ENCODE results near the gene SNX21. TPM values are rescaled to one million over a fixed set of nuclear protein-coding genes. Genes with fewer than 3 reads are reported as not detected.

SNX21 gene
- total and polyA plus RNA-seq, 4 donors = 15.9 to 34.4 (median 23.5) TPM

GRCh38 chr20:45826381-45827019, 7.1 kb upstream of the SNX21 start:
- 68 to 87% methylated on average over 6 of the region's 6 CpGs for whole genome bisulfite sequencing, 2 donors
- peak; percentile 60 for ATAC-seq (ENCODE audit: insufficient read depth, low FRiP score)
- peaks cover 0 to 26% (median 19%) of the 10 kb centered on the region in 3 donors for H3K27me3 ChIP-seq (ENCODE audit: control insufficient read depth in 3 of 3, insufficient read depth in 3 of 3, low read length in 2 of 3)
- H3K9ac ChIP-seq (ENCODE audit: insufficient read depth in 1 of 2, low read length in 2 of 2) = peak overlapping the region in 1 of 2 donors; percentile 19
- H3K36me3 ChIP-seq (ENCODE audit: control insufficient read depth in 4 of 4, insufficient read depth in 4 of 4, low read length in 4 of 4) = no peaks in the 10 kb centered on the region
- H3K9me3 ChIP-seq (ENCODE audit: control insufficient read depth in 4 of 4, insufficient read depth in 3 of 4, low read length in 3 of 4) = no peaks in the 10 kb centered on the region
- no peak for TF ChIP-seq CTCF (IDR thresholded peaks at IDR 0.05; ENCODE audit: control extremely low read depth, extremely low read depth)
- H3K27ac ChIP-seq (ENCODE audit: low read depth in 1 of 2, low read length in 1 of 2) = peak overlapping the region in 1 of 2 donors; percentile 17
- peak; percentile 36 to 73 (median 38) for DNase-seq
- H3K4me1 ChIP-seq (ENCODE audit: control insufficient read depth in 5 of 5, insufficient read depth in 5 of 5, low read length in 5 of 5) = peaks cover 0 to 19% (median 7%) of the 10 kb centered on the region in 5 donors
- H3K4me3 ChIP-seq = no peak overlapping the region

- no peak for TF ChIP-seq CTCF (IDR thresholded peaks at IDR 0.05; ENCODE audit: control extremely low read depth, extremely low read depth)
- H3K27ac ChIP-seq (ENCODE audit: low read depth in 1 of 2, low read length in 1 of 2) = peak within 1 kb of the TSS in 1 of 2 donors; percentile 20
- no peak for ATAC-seq (ENCODE audit: insufficient read depth, low FRiP score)
- WGBS, 2 donors = 89 to 90% methylated on average over 8 of the region's 8 CpGs
- no peak for DNase-seq
- H3K4me3 ChIP-seq = no peak within 1 kb of the TSS
- no peaks in the 10 kb centered on the region for H3K9me3 ChIP-seq (ENCODE audit: control insufficient read depth in 4 of 4, insufficient read depth in 3 of 4, low read length in 3 of 4)
- peak within 1 kb of the TSS in 1 of 2 donors; percentile 19 for H3K9ac ChIP-seq (ENCODE audit: insufficient read depth in 1 of 2, low read length in 2 of 2)
- H3K27me3 ChIP-seq (ENCODE audit: control insufficient read depth in 3 of 3, insufficient read depth in 3 of 3, low read length in 2 of 3) = peaks cover 0 to 22% (median 19%) of the 10 kb centered on the region in 3 donors
- peaks cover 0 to 19% (median 7%) of the 10 kb centered on the region in 5 donors for H3K4me1 ChIP-seq (ENCODE audit: control insufficient read depth in 5 of 5, insufficient read depth in 5 of 5, low read length in 5 of 5)
- H3K36me3 ChIP-seq (ENCODE audit: control insufficient read depth in 4 of 4, insufficient read depth in 4 of 4, low read length in 4 of 4) = no peaks in the 10 kb centered on the region
These were observed 6.5 kb upstream of the SNX21 start, which contains the start of gene TNNC2 for GRCh38 chr20:45827030-45827652. Gene TNNC2, minus strand, starts transcription at chr20:45827312. Its CDS starts 64 bp downstream, at chr20:45827248.

GRCh38 chr20:45827712-45828111, 5.9 kb upstream of the SNX21 start:
- no peak for TF ChIP-seq CTCF (IDR thresholded peaks at IDR 0.05; ENCODE audit: control extremely low read depth, extremely low read depth)
- no peak overlapping the region for H3K9ac ChIP-seq (ENCODE audit: insufficient read depth in 1 of 2, low read length in 2 of 2)
- no peak overlapping the region for H3K4me3 ChIP-seq
- H3K27ac ChIP-seq (ENCODE audit: low read depth in 1 of 2, low read length in 1 of 2) = no peak overlapping the region
- no peak for DNase-seq
- WGBS, 2 donors = 74 to 79% methylated on average over 6 of the region's 6 CpGs
- no peak for ATAC-seq (ENCODE audit: insufficient read depth, low FRiP score)
- H3K4me1 ChIP-seq (ENCODE audit: control insufficient read depth in 5 of 5, insufficient read depth in 5 of 5, low read length in 5 of 5) = peaks cover 0 to 19% (median 8%) of the 10 kb centered on the region in 5 donors
- no peaks in the 10 kb centered on the region for H3K9me3 ChIP-seq (ENCODE audit: control insufficient read depth in 4 of 4, insufficient read depth in 3 of 4, low read length in 3 of 4)
- H3K36me3 ChIP-seq (ENCODE audit: control insufficient read depth in 4 of 4, insufficient read depth in 4 of 4, low read length in 4 of 4) = no peaks in the 10 kb centered on the region
- peaks cover 0 to 19% (median 14%) of the 10 kb centered on the region in 3 donors for H3K27me3 ChIP-seq (ENCODE audit: control insufficient read depth in 3 of 3, insufficient read depth in 3 of 3, low read length in 2 of 3)
